ENCODE data around the gene HLF.

DNA sequence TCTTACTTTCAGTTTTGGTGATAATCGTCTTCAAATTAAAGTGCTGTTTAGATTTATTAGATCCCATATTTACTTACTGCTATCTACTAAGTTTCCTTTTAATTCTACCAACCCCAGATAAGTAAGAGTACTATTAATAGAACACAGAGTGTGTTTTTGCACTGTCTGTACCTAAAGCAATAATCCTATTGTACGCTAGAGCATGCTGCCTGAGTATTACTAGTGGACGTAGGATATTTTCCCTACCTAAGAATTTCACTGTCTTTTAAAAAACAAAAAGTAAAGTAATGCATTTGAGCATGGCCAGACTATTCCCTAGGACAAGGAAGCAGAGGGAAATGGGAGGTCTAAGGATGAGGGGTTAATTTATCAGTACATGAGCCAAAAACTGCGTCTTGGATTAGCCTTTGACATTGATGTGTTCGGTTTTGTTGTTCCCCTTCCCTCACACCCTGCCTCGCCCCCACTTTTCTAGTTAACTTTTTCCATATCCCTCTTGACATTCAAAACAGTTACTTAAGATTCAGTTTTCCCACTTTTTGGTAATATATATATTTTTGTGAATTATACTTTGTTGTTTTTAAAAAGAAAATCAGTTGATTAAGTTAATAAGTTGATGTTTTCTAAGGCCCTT lies 56.8 kb downstream of the HLF start:
- TF ChIP-seq CTCF (conservative IDR thresholded peaks at IDR 0.05) (no peak), EZH2 (IDR thresholded peaks at IDR 0.05; ENCODE audit: low read depth) (no peak)

All from PC-9 (cell line).